ENCODE results near the gene AUTS2. TPM values are rescaled to one million over a fixed set of nuclear protein-coding genes. Genes with fewer than 3 reads are reported as not detected.

Gene AUTS2
- total RNA-seq, 1 experiment from 2014 or later: not detected

DNA sequence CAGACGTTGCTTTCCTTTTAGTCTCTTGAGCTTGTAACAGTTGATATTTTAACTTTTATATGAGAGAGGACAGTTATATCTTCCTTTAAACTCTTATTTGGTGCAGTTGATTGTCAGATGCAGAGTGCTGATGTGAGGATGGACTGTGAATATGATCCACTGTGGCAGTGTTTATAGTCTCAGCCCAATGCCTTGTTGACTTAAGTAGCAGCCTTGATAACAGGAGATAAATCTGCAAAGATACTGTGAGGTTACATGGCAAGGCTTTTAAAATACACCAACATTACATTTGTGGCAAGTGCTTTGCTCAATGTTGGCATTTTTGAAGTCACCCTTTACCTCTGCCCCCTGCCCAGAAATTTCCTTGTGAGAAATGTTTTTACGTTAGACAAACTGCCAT is 206.7 kb downstream of the AUTS2 start:
- Mint-ChIP-seq H3K9me3 (ENCODE audit: low read depth, unreplicated experiment) (peaks cover 4% of the 10 kb centered on the region), H3K4me1 (ENCODE audit: low read depth, unreplicated experiment) (no peaks in the 10 kb centered on the region), H3K27me3 (ENCODE audit: unreplicated experiment) (no peaks in the 10 kb centered on the region), H3K4me3 (ENCODE audit: low read depth, unreplicated experiment) (no peak overlapping the region), H3K36me3 (ENCODE audit: insufficient read depth, unreplicated experiment) (no peaks in the 10 kb centered on the region), H3K27ac (ENCODE audit: unreplicated experiment) (no peak overlapping the region)
- CTCF ChIA-PET: no interaction called here
- no peak for DNase-seq
- TF ChIP-seq, protein P1, sequence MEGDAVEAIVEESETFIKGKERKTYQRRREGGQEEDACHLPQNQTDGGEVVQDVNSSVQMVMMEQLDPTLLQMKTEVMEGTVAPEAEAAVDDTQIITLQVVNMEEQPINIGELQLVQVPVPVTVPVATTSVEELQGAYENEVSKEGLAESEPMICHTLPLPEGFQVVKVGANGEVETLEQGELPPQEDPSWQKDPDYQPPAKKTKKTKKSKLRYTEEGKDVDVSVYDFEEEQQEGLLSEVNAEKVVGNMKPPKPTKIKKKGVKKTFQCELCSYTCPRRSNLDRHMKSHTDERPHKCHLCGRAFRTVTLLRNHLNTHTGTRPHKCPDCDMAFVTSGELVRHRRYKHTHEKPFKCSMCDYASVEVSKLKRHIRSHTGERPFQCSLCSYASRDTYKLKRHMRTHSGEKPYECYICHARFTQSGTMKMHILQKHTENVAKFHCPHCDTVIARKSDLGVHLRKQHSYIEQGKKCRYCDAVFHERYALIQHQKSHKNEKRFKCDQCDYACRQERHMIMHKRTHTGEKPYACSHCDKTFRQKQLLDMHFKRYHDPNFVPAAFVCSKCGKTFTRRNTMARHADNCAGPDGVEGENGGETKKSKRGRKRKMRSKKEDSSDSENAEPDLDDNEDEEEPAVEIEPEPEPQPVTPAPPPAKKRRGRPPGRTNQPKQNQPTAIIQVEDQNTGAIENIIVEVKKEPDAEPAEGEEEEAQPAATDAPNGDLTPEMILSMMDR (IDR thresholded peaks at IDR 0.05; ENCODE audit: unreplicated experiment): no peak
- intact Hi-C loops (cut with micrococcal nuclease; ENCODE audit: unreplicated experiment): no loop called here
- BruUV-seq (replicated peaks): no TSS peak

DNA sequence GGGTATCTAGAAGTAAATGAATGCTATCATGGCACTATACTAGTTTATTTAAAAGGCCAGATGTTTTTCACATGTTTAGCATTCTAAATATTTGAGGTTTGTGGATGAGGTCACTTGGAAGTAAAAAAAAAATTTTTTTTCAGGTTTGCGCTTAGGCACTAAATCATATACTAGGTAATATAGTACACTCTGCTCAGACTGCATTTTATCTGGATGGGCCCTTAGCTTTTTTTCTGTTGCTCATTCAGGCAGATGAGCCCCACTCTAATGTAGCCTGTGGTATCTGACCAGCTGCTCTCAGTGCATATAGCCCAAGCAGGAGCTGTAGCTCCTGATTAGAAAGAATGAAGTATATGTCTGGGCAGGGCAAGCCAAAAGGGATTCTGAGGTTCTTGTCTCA is 210.1 kb downstream of the AUTS2 start:
- no peaks in the 10 kb centered on the region for H3K27me3 Mint-ChIP-seq (ENCODE audit: unreplicated experiment)
- intact Hi-C loops (cut with micrococcal nuclease; ENCODE audit: unreplicated experiment): no loop called here
- no peak for DNase-seq
- CTCF ChIA-PET: no interaction called here
- H3K36me3 Mint-ChIP-seq (ENCODE audit: insufficient read depth, unreplicated experiment): no peaks in the 10 kb centered on the region
- BruUV-seq (replicated peaks): no TSS peak
- TF ChIP-seq, protein P1 (IDR thresholded peaks at IDR 0.05; ENCODE audit: unreplicated experiment): no peak
- H3K4me1 Mint-ChIP-seq (ENCODE audit: low read depth, unreplicated experiment): no peaks in the 10 kb centered on the region
- peaks cover 9% of the 10 kb centered on the region for H3K9me3 Mint-ChIP-seq (ENCODE audit: low read depth, unreplicated experiment)
- H3K4me3 Mint-ChIP-seq (ENCODE audit: low read depth, unreplicated experiment): no peak overlapping the region
- H3K27ac Mint-ChIP-seq (ENCODE audit: unreplicated experiment): no peak overlapping the region

DNA sequence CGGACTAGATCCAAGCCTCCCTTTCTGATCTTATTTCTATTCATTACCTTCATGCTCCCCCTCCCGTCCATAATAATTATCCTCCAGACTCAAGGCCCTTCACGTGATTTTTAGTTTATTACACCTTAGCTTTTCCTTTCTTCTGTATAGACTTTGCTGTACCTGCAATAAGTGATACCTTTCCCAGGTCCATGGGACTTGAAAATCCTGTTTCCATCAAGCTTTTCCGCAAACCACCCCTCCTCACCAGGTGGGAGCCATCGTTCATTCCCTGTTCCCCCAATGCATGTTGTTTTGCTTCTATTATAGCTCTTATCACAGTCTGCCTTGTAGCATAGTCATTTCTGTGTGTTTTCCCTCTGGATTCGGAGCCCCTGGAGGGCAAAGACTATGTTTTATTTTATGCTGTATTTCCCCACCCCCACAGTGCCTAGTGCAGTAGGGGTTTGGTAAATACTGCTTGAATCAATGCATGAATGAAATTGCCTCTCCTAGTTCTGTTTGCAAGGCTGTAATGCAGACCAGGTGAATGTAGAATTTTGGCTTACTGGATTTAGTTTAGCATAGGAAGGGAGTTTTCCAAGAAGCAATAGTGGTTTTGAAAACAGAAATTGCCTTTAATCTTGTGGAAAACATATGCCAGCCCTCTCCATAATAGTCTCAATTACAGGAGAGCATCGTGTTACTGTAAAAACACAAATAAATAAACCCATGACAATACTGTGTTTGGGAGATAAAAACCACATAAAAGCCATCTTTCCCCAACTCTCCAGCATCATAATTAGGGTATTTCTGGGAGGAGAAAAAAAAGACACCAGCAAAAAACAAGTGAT is 213.4 kb downstream of the AUTS2 start:
- no TSS peak for BruUV-seq (replicated peaks)
- DNase-seq: no peak
- H3K4me1 Mint-ChIP-seq (ENCODE audit: low read depth, unreplicated experiment): no peaks in the 10 kb centered on the region
- H3K27me3 Mint-ChIP-seq (ENCODE audit: unreplicated experiment): no peaks in the 10 kb centered on the region
- peaks cover 9% of the 10 kb centered on the region for H3K9me3 Mint-ChIP-seq (ENCODE audit: low read depth, unreplicated experiment)
- TF ChIP-seq, protein P1 (IDR thresholded peaks at IDR 0.05; ENCODE audit: unreplicated experiment): no peak
- no peaks in the 10 kb centered on the region for H3K36me3 Mint-ChIP-seq (ENCODE audit: insufficient read depth, unreplicated experiment)
- CTCF ChIA-PET: no interaction called here
- no peak overlapping the region for H3K27ac Mint-ChIP-seq (ENCODE audit: unreplicated experiment)
- H3K4me3 Mint-ChIP-seq (ENCODE audit: low read depth, unreplicated experiment): no peak overlapping the region
- intact Hi-C loops (cut with micrococcal nuclease; ENCODE audit: unreplicated experiment): no loop called here

DNA sequence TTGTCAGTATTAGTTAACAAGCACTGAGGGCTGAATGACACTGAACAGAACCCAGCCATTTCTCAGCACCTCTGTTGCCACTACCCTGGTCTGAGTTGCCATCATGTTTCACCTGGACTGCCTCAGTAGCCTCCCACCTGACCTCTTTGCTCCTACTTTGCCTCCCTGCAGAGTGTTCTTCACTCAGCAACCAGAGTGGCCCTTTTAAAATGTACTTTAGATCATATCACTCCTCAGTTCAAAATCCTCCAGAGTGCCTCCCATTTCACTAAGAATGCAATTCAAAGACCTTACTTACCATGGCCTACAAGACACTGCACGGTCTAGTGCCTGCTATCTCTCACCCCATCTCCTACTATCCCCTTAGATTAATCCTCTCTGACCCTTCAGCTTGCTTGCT is 214.5 kb downstream of the AUTS2 start:
- DNase-seq: no peak
- CTCF ChIA-PET: no interaction called here
- Mint-ChIP-seq H3K4me3 (ENCODE audit: low read depth, unreplicated experiment) (no peak overlapping the region), H3K36me3 (ENCODE audit: insufficient read depth, unreplicated experiment) (no peaks in the 10 kb centered on the region), H3K4me1 (ENCODE audit: low read depth, unreplicated experiment) (no peaks in the 10 kb centered on the region), H3K27me3 (ENCODE audit: unreplicated experiment) (no peaks in the 10 kb centered on the region), H3K27ac (ENCODE audit: unreplicated experiment) (no peak overlapping the region), H3K9me3 (ENCODE audit: low read depth, unreplicated experiment) (peaks cover 9% of the 10 kb centered on the region)
- no TSS peak for BruUV-seq (replicated peaks)
- TF ChIP-seq, protein P1 (IDR thresholded peaks at IDR 0.05; ENCODE audit: unreplicated experiment): no peak
- intact Hi-C loops (cut with micrococcal nuclease; ENCODE audit: unreplicated experiment): no loop called here
